GM12891 (cell line): ENCODE measurements around the gene LAT.

ENCODE experiments used
- POLR2A ChIP-seq: IDR thresholded peaks from 2 replicates; pipeline ENCODE4 v1.6.1; 2011; ENCODE audit warnings: low read depth, low read length, control low read depth
- POLR2AphosphoS5 ChIP-seq: IDR thresholded peaks from 2 replicates; pipeline ENCODE4 v1.6.1; 2011; ENCODE audit warnings: low read depth, low read length, control low read depth
- TAF1 ChIP-seq: IDR thresholded peaks from 2 replicates; pipeline ENCODE4 v1.6.1; 2011; ENCODE audit warnings: low read depth, low read length, control low read depth

DNA sequence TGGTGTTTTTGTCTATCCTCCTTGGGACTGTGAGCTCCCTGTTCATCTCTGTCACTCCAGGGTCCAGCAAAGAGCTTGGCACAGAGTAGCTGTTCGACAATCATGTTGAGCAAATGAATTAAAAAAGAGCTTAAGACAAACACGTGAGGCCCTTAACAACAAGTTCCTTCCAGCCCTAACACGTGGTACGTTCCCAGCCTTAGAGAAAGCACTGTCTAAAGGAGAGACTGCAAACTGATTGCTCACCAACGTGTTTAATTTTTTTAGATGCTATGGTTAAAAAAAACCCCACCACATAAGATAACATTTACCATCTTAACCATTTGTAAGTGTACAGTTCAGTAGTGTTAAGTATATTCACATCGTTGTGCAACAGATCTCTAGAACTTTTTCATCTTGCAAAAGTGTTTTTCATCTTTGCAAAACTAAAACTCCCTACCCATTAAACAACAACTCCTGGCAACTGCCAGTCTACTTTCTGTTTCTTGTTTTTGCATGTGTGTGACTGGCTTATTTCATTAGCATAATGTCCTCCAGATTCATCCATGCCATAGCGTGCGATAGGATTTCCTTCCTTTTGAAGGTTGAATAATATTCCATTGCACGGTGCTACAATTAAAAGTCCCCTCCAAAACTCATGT lies 28.2 kb downstream of the LAT start:
- no peak for TF ChIP-seq POLR2A
- TF ChIP-seq TAF1, result no peak
- TF ChIP-seq POLR2AphosphoS5, result no peak
